D341Med (cell line): Measurements from ENCODE around the gene EHMT2.
A peak's percentile ranks its signal among the peaks of the same experiment; 100 is the strongest.
"Not testable (repeated sequence)": the region's sequence is repeated elsewhere in the genome, so short reads cannot be mapped to it uniquely, and the experiment has no call there.

Experiments
- DNase-seq: peaks from one replicate; pipeline ENCODE4 v3.0.0; 2012; ENCODE audit warnings: low spot score

The EHMT2 gene

GRCh38 chr6:31869343-31869742, 28.2 kb downstream of the EHMT2 start:
- DNase-seq = peak; percentile 8

- DNase-seq = not testable (repeated sequence)
Measured at GRCh38 chr6:31868658-31868971, 28.9 kb downstream of the EHMT2 start.

GRCh38 chr6:31865205-31866118, 32.0 kb downstream of the EHMT2 start:
- DNase-seq = peak; percentile 5

- DNase-seq = no peak
Measured at GRCh38 chr6:31864818-31865204, 32.7 kb downstream of the EHMT2 start.

- not testable (repeated sequence) for DNase-seq
Measured at GRCh38 chr6:31864123-31864562, 33.4 kb downstream of the EHMT2 start.

- peak; percentile 97 for DNase-seq
Measured at GRCh38 chr6:31862344-31863235, 34.9 kb downstream of the EHMT2 start, which contains the start of gene NEU1. Gene NEU1 (minus strand): TSS chr6:31862821. CDS start chr6:31862776, 45 bp downstream.

GRCh38 chr6:31861919-31862343, 35.6 kb downstream of the EHMT2 start:
- peak; percentile 21 for DNase-seq

- no peak for DNase-seq
Measured at GRCh38 chr6:31861150-31861549, 36.3 kb downstream of the EHMT2 start.

- no peak for DNase-seq
Measured at GRCh38 chr6:31860349-31860748, 37.1 kb downstream of the EHMT2 start.

- DNase-seq = no peak
Measured at GRCh38 chr6:31859923-31860322, 37.6 kb downstream of the EHMT2 start.

- DNase-seq = no peak
Measured at GRCh38 chr6:31858707-31859106, 38.8 kb downstream of the EHMT2 start.

- DNase-seq = not testable (repeated sequence)
Measured at GRCh38 chr6:31857774-31858173, 39.7 kb downstream of the EHMT2 start.

- DNase-seq = not testable (repeated sequence)
Measured at GRCh38 chr6:31851980-31852718, 45.3 kb downstream of the EHMT2 start.

- DNase-seq = no peak
Measured at GRCh38 chr6:31851485-31851832, 46.0 kb downstream of the EHMT2 start.

GRCh38 chr6:31850765-31851484, 46.6 kb downstream of the EHMT2 start:
- DNase-seq = no peak

GRCh38 chr6:31847276-31847978, 50.1 kb downstream of the EHMT2 start:
- no peak for DNase-seq

- no peak for DNase-seq
Measured at GRCh38 chr6:31844507-31844906, 53.0 kb downstream of the EHMT2 start.

- no peak for DNase-seq
Measured at GRCh38 chr6:31842053-31842452, 55.4 kb downstream of the EHMT2 start.

GRCh38 chr6:31839779-31840126, 57.7 kb downstream of the EHMT2 start:
- DNase-seq = not testable (repeated sequence)

- DNase-seq = no peak
Measured at GRCh38 chr6:31838968-31839367, 58.5 kb downstream of the EHMT2 start.

- not testable (repeated sequence) for DNase-seq
Measured at GRCh38 chr6:31838114-31838553, 59.4 kb downstream of the EHMT2 start.
